ENCODE data around the gene CLCN6.

The CLCN6 gene

GRCh38 chr1:11779715-11780379 lies 26.1 kb upstream of the CLCN6 start:
- DNase-seq, result no peak

- DNase-seq, result no peak
Observed at GRCh38 chr1:11780380-11781147, 25.4 kb upstream of the CLCN6 start.

DNA sequence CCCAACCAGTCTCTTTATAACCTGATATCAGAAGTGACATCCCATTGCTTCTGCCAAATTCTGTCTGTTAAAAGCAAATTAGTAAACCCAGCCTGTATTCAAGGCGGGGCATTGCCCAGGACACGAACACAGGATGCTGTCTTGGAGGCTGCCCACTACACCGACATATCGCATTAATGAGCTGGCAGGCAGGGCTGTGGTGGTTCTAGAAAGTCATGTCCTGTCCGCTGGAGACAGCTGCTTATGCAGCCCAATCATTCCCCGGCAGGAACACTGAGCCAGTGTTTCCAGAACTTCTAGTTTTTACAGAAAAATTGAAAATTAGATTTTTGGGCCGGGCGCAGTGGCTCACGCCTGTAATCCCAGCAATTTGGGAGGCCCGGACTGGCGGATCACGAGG lies 24.7 kb upstream of the CLCN6 start:
- no peak for DNase-seq

DNA sequence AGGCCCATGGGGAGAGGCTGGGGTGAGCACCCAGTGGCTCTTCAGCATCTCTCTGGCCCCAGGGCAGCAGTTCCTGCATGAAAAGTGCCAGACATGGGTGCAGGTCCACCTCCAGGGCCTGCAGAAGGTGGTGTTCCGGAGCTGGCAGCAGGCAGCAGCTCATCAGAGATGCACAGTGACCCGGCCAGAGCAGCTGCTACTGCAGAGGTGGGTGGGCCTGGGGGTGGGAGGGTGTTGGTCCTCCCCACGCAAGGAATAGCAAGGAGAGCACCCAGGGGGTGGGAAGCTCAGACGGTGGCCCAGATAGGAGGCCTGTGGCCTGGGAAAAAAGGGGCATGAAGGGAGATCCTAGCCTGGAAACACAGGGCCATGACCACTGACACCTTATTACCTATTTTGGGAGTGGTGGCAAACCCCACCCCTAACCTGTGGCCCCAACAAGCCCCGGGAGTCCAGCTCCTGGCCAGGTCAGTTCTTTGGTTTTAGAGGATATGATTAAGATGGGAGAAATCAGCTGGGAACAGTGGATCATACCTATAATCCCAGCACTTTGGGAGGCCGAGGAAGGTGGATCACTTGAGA lies 23.8 kb upstream of the CLCN6 start:
- DNase-seq, result no peak

- no peak for DNase-seq
Observed at GRCh38 chr1:11783556-11783955, 22.4 kb upstream of the CLCN6 start.

DNA sequence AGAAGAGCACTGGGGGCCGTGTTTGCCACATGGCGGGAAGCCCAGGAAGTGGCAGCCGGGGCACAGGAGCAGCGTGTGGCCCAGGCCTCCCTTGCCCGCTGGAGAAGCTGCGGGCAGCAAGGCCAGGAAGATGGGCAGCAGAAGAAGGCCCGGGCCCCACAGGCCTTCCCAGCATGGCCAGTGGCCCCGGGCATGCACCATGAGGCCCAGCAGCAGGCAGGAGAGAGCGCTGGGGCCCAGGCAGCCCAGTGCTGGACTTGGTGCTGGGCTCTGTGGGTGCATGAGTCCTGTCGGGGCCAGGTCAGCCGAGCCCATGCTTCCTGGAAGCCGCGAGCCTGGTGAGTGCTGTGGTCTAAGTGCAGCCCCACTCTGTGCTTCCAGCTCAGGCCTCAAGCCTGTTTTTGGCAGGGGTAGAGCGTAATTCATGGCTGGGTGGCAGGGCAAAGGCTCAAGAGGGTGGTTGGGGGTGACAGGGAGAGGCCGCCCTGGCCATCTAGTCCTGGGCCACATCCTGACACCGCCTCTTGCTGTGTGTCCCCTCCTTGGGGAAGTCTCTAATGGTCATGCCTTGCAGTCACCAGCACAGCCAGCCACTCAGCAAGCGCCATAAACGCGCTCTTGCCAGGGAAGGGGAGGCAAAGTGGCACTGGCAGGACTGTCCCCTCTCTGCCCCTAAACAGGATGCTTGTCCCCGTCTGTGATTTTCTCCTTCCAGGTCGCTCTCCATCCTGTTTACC lies 21.6 kb upstream of the CLCN6 start:
- no peak for DNase-seq

DNA sequence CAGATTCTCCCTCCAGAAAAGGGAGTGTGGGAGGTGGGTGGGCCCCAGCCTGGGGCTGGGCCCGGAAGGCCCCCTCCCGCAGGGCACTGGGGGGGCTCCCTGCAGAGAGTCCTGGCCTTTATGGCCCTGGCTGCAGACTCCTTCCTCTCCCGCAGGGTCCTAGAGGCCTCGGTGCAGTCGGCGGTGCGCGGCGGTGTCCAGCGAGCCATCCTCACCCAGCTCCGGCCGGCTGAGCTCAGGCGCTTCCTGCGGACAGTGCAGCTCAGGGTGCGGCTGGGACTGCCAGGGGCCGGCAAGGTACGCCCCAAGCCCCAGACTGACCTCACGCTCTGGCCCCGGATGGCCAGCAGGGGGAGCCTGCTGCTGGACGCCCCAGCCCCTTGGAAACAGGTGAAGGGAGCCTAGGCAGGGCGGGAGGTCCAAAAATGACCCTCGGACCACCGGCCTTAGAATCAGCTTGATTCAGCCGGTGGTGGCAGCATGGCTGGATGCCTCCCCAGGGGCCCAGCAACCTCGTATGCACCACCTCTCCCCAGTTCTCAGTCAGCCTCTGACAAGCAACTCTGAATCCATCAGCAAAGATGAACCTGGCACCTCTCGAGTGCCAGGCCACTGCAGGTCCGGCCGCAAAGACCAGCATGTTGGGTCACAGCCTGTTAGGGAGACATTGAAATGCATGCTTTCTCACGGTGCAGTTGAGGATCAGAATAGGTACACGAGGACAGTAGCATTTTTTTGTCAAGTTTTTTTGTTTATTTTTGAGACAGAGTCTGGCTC lies 20.8 kb upstream of the CLCN6 start:
- DNase-seq, result peak in 1 of 4 experiments; percentile 29

GRCh38 chr1:11786168-11786567 lies 19.8 kb upstream of the CLCN6 start:
- no peak for DNase-seq

- no peak for DNase-seq
Observed at GRCh38 chr1:11787251-11787803, 18.7 kb upstream of the CLCN6 start.

- DNase-seq, result no peak
Observed at GRCh38 chr1:11787804-11788436, 18.1 kb upstream of the CLCN6 start.

DNA sequence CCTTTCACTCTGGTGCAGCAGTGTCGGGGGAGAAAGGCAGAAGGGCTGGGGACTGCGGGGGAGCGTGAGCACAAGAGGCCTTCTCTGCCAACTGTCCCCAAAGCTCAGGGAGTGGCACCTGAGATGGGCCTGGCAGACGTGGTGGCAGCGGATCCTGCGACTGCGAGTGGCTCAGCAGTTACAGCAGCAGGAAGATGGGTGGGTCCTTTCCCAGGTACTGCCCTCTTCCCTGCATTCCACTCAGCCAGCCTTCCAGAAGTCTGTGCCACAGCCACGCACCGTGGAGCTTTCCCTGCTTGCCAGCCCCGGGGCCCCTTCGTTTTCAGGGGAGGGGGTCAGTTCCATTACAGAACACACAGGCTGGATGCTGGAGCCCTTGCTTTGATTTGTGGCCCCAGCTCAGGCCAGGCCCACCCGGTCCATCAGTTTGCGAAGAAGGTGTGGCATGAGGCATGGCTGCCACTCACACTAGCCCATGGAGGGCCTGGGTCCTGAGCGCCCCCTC lies 17.4 kb upstream of the CLCN6 start:
- no peak for DNase-seq

GRCh38 chr1:11789126-11790067 lies 16.6 kb upstream of the CLCN6 start:
- DNase-seq, result no peak

GRCh38 chr1:11790101-11790879 lies 15.7 kb upstream of the CLCN6 start:
- no peak for DNase-seq

DNA sequence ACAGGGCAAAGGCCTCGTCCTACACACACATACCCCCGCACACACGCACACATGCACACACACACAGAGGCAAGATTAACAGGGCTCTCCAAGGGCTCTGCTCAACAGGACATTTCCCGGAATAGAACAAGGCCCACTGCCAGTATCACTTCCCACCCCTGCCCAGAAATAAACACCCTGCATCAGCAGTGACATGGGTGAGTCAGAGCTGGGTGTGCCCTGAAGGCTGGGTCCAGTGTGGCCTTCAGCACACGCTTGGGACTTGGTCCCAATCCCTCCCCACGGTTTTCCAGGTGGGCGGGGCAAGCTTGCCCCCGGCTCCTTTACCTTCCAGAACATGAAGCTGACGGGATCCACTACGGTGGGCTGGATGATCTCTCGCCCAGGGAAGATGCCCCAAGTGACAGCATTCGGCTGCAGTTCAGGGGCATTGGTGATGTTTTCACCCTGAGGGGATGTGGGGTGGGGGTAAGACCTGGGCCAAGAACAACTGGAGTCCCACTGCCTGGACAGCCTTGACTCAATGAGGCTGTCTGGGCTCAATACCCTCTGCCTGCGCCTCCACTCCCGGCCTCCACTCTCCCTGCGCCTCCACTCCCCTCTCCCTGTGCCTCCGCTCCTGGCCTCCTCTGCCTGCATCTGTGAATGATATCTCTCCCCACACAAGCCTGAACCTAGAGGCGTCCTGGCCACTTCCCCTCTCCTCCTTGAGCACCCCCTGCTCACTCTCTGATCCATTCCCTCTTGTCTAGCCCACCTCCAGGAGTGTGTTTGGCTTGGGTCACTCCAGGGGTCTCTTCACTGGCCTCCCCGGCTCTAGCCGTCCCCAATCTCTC lies 14.9 kb upstream of the CLCN6 start:
- DNase-seq, result no peak

DNA sequence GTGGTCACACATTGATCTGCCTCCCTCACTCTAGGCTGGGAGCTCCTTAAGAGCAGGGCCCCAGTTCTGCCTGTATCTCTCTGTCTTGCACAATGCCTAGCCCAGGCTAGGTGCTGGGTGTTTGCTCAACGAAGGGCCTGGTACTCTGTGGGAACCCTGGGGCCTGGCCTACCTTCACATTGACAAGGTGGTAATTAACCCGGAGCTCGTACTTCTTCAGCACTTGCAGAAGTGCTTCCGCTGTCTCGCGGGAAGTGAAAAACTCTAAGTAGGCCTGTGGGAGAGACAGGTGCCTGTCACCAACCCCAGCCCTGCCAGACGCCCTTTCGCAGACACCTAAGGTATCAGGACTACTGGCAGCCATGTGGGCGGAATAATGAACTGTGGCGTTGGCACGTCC lies 13.9 kb upstream of the CLCN6 start:
- no peak for DNase-seq

DNA sequence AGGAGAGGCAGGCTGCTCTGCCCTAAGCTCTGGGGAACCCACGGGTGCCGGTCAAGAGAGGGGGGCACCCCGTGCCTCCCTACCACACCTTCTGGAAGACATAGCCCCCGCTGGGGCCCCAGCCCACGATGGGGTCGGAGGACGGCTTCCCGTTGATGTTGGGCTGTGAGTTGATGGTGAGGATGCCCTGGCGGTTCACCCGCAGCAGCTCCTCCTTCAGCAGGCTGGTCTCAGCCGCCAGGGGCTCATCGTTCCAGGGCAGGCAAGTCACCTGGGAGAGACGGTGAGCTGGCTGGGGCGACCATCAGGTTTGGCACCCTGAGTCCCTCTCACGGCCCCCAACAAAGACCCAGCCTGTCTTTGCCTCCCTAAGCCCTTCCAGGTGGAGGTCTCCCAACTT lies 12.2 kb upstream of the CLCN6 start:
- DNase-seq, result no peak

GRCh38 chr1:11794446-11795237 lies 11.3 kb upstream of the CLCN6 start:
- no peak for DNase-seq
